SH-SY5Y (cell line): ENCODE measurements around the gene EVA1A.

Source experiments
- GATA2 ChIP-seq: IDR thresholded peaks from 2 replicates; pipeline ENCODE4 v1.6.1; 2011; ENCODE audit warnings: mild to moderate bottlenecking, low read depth, low read length
- GATA3 ChIP-seq: IDR thresholded peaks from 2 replicates; pipeline ENCODE4 v1.6.1; 2011; ENCODE audit warnings: low read depth, mild to moderate bottlenecking, low read length, moderate library complexity

Gene EVA1A

GRCh38 chr2:75526842-75527241 lies 33.9 kb downstream of the EVA1A start:
- TF ChIP-seq GATA2 (no peak), GATA3 (no peak)

- TF ChIP-seq GATA2, result no peak
- no peak for TF ChIP-seq GATA3
These were observed 35.1 kb downstream of the EVA1A start for GRCh38 chr2:75525434-75526310.

GRCh38 chr2:75524276-75524911 lies 36.3 kb downstream of the EVA1A start:
- TF ChIP-seq GATA3, result no peak
- no peak for TF ChIP-seq GATA2

- TF ChIP-seq GATA3 (no peak), GATA2 (no peak)
These were observed 37.1 kb downstream of the EVA1A start for GRCh38 chr2:75523313-75524275.

GRCh38 chr2:75522543-75523312 lies 38.0 kb downstream of the EVA1A start:
- TF ChIP-seq GATA3 (no peak), GATA2 (no peak)

- TF ChIP-seq GATA2 (no peak), GATA3 (no peak)
These were observed 39.4 kb downstream of the EVA1A start for GRCh38 chr2:75521225-75521872.

- no peak for TF ChIP-seq GATA3
- TF ChIP-seq GATA2, result no peak
These were observed 40.9 kb downstream of the EVA1A start for GRCh38 chr2:75519843-75520242.

GRCh38 chr2:75518638-75519465 lies 41.9 kb downstream of the EVA1A start:
- no peak for TF ChIP-seq GATA2
- TF ChIP-seq GATA3, result no peak

- TF ChIP-seq GATA2 (no peak), GATA3 (no peak)
These were observed 43.0 kb downstream of the EVA1A start for GRCh38 chr2:75517547-75518230.

GRCh38 chr2:75516378-75517360 lies 44.1 kb downstream of the EVA1A start:
- TF ChIP-seq GATA3, result no peak
- TF ChIP-seq GATA2, result no peak
